SK-N-SH treated with all-trans-retinoic acid at 6 μM for 48 hours (cell line): Measurements from ENCODE around the gene TMC2.

Experiments used
- CSDC2 ChIP-seq: fragments of 250-450 bp; sonication (Bioruptor Pico); IDR thresholded peaks from 2 replicates; pipeline ENCODE4 v1.5.0; 2020; ENCODE audit warnings: mild to moderate bottlenecking, moderate library complexity
- ESRRG ChIP-seq: fragments of 250-450 bp; sonication (Bioruptor Pico); IDR thresholded peaks from 2 replicates; pipeline ENCODE4 v1.6.1; 2021; ENCODE audit warnings: mild to moderate bottlenecking
- OSR1 ChIP-seq: fragments of 250-450 bp; sonication (Bioruptor Pico); IDR thresholded peaks from 2 replicates; pipeline ENCODE4 v1.8.0; 2022; ENCODE audit warnings: moderate library complexity, mild to moderate bottlenecking, inconsistent platforms
- SNAI2 ChIP-seq: fragments of 250-450 bp; sonication (Bioruptor Pico); IDR thresholded peaks from 2 replicates; pipeline ENCODE4 v1.5.0; 2020; ENCODE audit warnings: mild to moderate bottlenecking, moderate library complexity
- TOX ChIP-seq: fragments of 250-450 bp; sonication (Bioruptor Pico); IDR thresholded peaks from 2 replicates; pipeline ENCODE4 v1.8.0; 2021; ENCODE audit warnings: mild to moderate bottlenecking, moderate library complexity, borderline replicate concordance
- ZFP3 ChIP-seq: fragments of 250-450 bp; sonication (Bioruptor Pico); IDR thresholded peaks from 2 replicates; pipeline ENCODE4 v1.5.0; 2020; ENCODE audit warnings: mild to moderate bottlenecking, moderate library complexity
- ZNF70 ChIP-seq: fragments of 450-650 bp; formaldehyde crosslinking; IDR thresholded peaks from 2 replicates; pipeline ENCODE4 v1.5.0; 2020; ENCODE audit warnings: mild to moderate bottlenecking, moderate library complexity
- TF ChIP-seq, protein P1 (sequence below): fragments of 250-450 bp; sonication (Bioruptor Pico); IDR thresholded peaks from 2 replicates; pipeline ENCODE4 v1.5.1; 2021; ENCODE audit warnings: mild to moderate bottlenecking, moderate library complexity
- TF ChIP-seq, protein P2 (sequence below): fragments of 250-450 bp; sonication (Bioruptor Pico); IDR thresholded peaks from 2 replicates; pipeline ENCODE4 v1.5.0; 2020; ENCODE audit warnings: mild to moderate bottlenecking, moderate library complexity
- TF ChIP-seq, protein P3 (sequence below): fragments of 250-450 bp; sonication (Bioruptor Pico); IDR thresholded peaks from 2 replicates; pipeline ENCODE4 v1.8.0; 2020; ENCODE audit warnings: mild to moderate bottlenecking, moderate library complexity, borderline replicate concordance

DNA sequence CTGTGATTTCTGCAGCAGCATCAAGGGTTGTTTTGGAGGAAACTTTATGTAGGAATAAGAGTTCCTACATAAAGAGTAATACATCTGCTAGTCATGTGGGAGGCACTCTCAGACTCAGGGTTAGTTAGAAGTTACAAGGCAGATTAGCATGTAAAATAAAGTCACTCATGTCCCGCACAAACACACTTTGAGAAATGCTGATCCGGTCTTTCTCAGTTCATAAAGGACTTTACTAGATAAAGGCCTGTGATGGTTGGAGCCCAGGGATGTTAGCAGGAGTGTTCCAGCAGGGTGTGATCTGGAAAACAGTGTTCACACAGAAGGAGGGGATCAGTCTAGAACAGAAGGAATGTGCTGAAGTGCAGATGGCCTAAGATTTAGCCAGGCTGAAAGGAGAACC, 83.0 kb downstream of the TMC2 start:
- TF ChIP-seq ZNF70 (CRISPR knock-in tag) (no peak), CSDC2 (CRISPR knock-in tag) (no peak), OSR1 (CRISPR knock-in tag) (no peak), SNAI2 (CRISPR knock-in tag) (no peak), TOX (CRISPR knock-in tag) (no peak), ZFP3 (no peak), ESRRG (CRISPR knock-in tag) (no peak)
- TF ChIP-seq, protein P1, sequence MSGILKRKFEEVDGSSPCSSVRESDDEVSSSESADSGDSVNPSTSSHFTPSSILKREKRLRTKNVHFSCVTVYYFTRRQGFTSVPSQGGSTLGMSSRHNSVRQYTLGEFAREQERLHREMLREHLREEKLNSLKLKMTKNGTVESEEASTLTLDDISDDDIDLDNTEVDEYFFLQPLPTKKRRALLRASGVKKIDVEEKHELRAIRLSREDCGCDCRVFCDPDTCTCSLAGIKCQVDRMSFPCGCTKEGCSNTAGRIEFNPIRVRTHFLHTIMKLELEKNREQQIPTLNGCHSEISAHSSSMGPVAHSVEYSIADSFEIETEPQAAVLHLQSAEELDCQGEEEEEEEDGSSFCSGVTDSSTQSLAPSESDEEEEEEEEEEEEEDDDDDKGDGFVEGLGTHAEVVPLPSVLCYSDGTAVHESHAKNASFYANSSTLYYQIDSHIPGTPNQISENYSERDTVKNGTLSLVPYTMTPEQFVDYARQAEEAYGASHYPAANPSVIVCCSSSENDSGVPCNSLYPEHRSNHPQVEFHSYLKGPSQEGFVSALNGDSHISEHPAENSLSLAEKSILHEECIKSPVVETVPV (CRISPR knock-in tag): no peak
- TF ChIP-seq, protein P2, sequence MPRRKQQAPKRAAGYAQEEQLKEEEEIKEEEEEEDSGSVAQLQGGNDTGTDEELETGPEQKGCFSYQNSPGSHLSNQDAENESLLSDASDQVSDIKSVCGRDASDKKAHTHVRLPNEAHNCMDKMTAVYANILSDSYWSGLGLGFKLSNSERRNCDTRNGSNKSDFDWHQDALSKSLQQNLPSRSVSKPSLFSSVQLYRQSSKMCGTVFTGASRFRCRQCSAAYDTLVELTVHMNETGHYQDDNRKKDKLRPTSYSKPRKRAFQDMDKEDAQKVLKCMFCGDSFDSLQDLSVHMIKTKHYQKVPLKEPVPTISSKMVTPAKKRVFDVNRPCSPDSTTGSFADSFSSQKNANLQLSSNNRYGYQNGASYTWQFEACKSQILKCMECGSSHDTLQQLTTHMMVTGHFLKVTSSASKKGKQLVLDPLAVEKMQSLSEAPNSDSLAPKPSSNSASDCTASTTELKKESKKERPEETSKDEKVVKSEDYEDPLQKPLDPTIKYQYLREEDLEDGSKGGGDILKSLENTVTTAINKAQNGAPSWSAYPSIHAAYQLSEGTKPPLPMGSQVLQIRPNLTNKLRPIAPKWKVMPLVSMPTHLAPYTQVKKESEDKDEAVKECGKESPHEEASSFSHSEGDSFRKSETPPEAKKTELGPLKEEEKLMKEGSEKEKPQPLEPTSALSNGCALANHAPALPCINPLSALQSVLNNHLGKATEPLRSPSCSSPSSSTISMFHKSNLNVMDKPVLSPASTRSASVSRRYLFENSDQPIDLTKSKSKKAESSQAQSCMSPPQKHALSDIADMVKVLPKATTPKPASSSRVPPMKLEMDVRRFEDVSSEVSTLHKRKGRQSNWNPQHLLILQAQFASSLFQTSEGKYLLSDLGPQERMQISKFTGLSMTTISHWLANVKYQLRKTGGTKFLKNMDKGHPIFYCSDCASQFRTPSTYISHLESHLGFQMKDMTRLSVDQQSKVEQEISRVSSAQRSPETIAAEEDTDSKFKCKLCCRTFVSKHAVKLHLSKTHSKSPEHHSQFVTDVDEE: no peak
- TF ChIP-seq, protein P3, sequence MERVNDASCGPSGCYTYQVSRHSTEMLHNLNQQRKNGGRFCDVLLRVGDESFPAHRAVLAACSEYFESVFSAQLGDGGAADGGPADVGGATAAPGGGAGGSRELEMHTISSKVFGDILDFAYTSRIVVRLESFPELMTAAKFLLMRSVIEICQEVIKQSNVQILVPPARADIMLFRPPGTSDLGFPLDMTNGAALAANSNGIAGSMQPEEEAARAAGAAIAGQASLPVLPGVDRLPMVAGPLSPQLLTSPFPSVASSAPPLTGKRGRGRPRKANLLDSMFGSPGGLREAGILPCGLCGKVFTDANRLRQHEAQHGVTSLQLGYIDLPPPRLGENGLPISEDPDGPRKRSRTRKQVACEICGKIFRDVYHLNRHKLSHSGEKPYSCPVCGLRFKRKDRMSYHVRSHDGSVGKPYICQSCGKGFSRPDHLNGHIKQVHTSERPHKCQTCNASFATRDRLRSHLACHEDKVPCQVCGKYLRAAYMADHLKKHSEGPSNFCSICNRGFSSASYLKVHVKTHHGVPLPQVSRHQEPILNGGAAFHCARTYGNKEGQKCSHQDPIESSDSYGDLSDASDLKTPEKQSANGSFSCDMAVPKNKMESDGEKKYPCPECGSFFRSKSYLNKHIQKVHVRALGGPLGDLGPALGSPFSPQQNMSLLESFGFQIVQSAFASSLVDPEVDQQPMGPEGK: no peak
